ENCODE data around the gene HTR5A.

- TF ChIP-seq CTCF (IDR thresholded peaks at IDR 0.05; ENCODE audit: extremely low read depth in 1 of 2, insufficient read depth in 1 of 2, low read depth in 1 of 2, low read length in 2 of 2) (no peak), POLR2A (IDR thresholded peaks at IDR 0.05; ENCODE audit: low read depth, low read length) (no peak), EZH2 (IDR thresholded peaks at IDR 0.05; ENCODE audit: borderline replicate concordance, low read depth, low read length, severe bottlenecking) (no peak), POLR2AphosphoS5 (IDR thresholded peaks at IDR 0.05; ENCODE audit: insufficient read depth, low read depth, low read length) (no peak), FOS (IDR thresholded peaks at IDR 0.05; ENCODE audit: borderline replicate concordance, insufficient read depth, low read length) (no peak)
These were observed 1.9 kb downstream of the HTR5A start for GRCh38 chr7:155071916-155072571.

Measured in endothelial cell of umbilical vein (primary cell).